ENCODE data around the gene PNKP.

Gene PNKP

GRCh38 chr19:49859682-49860335 lies 7.6 kb downstream of the PNKP start:
- Histone ChIP-seq H3K4me1 (ENCODE audit: control insufficient read depth, insufficient read depth, low read length, poor library complexity, severe bottlenecking) (no peaks in the 10 kb centered on the region), H3K36me3 (ENCODE audit: control insufficient read depth, insufficient read depth, low read length) (peaks cover 69% of the 10 kb centered on the region), H3K4me3 (ENCODE audit: insufficient read depth, low read depth, low read length, poor library complexity, severe bottlenecking) (no peak overlapping the region), H3K27ac (ENCODE audit: insufficient read depth, low read length, poor library complexity, severe bottlenecking) (no peak overlapping the region), H3K9me3 (ENCODE audit: control insufficient read depth, low read length) (no peaks in the 10 kb centered on the region), H3K27me3 (replicated peaks; ENCODE audit: control insufficient read depth, insufficient read depth, low read length, poor library complexity, severe bottlenecking) (no peaks in the 10 kb centered on the region)
- DNase-seq: no peak

DNA sequence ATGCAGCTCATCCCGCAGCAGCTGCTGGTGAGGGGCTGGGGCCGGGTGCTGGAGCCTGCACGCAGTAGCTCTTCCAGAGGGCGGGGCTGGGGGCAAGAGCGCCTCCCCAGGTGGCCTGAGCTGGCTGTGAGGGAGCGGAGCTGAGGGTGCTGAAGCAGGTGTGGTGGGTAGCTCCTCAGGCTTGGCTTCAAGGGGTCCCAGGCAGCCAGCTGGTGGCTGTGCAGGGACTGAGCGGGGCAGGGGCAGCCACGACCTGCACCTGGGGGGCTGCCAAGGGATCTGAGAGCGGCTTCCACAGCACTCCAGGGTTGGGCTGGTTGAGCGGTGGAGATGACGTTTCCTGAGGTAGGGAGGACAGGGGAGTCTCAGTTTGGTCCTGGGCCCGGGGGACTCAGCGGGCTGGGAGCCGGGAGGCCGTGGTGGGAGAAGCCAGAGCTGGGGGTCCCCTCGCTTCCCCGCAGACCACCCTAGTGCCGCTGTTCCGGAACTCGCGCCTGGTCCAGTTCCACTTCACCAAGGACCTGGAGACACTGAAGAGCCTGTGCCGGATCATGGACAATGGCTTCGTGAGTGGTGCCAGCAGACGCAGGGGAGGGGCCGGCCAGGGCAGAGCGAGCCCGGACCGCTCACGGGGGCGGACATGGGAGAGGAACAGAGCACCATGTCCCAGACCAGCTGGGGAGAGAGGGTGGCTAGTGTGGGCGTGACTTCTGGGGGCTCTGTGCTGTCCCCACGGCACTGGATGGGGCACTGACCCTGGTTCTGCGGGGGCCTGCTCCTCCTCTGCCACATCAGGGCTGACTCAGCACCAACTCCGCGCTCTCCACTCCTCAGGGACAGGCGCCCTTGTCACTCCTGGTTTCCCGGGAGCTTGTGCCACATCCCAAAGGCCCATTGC lies 9.0 kb downstream of the PNKP start:
- Histone ChIP-seq H3K4me1 (ENCODE audit: control insufficient read depth, insufficient read depth, low read length, poor library complexity, severe bottlenecking) (no peaks in the 10 kb centered on the region), H3K36me3 (ENCODE audit: control insufficient read depth, insufficient read depth, low read length) (peaks cover 59% of the 10 kb centered on the region), H3K9me3 (ENCODE audit: control insufficient read depth, low read length) (no peaks in the 10 kb centered on the region)

GRCh38 chr19:49857838-49858087 lies 9.6 kb downstream of the PNKP start:
- H3K27me3 ChIP-seq (replicated peaks; ENCODE audit: control insufficient read depth, insufficient read depth, low read length, poor library complexity, severe bottlenecking): no peaks in the 10 kb centered on the region
- no peak overlapping the region for H3K27ac ChIP-seq (ENCODE audit: insufficient read depth, low read length, poor library complexity, severe bottlenecking)
- no peaks in the 10 kb centered on the region for H3K4me1 ChIP-seq (ENCODE audit: control insufficient read depth, insufficient read depth, low read length, poor library complexity, severe bottlenecking)
- no peak for DNase-seq
- no peak overlapping the region for H3K4me3 ChIP-seq (ENCODE audit: insufficient read depth, low read depth, low read length, poor library complexity, severe bottlenecking)
- H3K36me3 ChIP-seq (ENCODE audit: control insufficient read depth, insufficient read depth, low read length): peaks cover 55% of the 10 kb centered on the region
- no peaks in the 10 kb centered on the region for H3K9me3 ChIP-seq (ENCODE audit: control insufficient read depth, low read length)

More for the DNA sequence above, 9.0 kb downstream of the PNKP start:
- DNase-seq: no peak
- H3K27me3 ChIP-seq (replicated peaks; ENCODE audit: control insufficient read depth, insufficient read depth, low read length, poor library complexity, severe bottlenecking): no peaks in the 10 kb centered on the region
- H3K27ac ChIP-seq (ENCODE audit: insufficient read depth, low read length, poor library complexity, severe bottlenecking): no peak overlapping the region
- H3K4me3 ChIP-seq (ENCODE audit: insufficient read depth, low read depth, low read length, poor library complexity, severe bottlenecking): no peak overlapping the region

GRCh38 chr19:49857061-49857837 lies 10.1 kb downstream of the PNKP start:
- Histone ChIP-seq H3K9me3 (ENCODE audit: control insufficient read depth, low read length) (no peaks in the 10 kb centered on the region), H3K36me3 (ENCODE audit: control insufficient read depth, insufficient read depth, low read length) (peaks cover 55% of the 10 kb centered on the region), H3K27me3 (replicated peaks; ENCODE audit: control insufficient read depth, insufficient read depth, low read length, poor library complexity, severe bottlenecking) (no peaks in the 10 kb centered on the region), H3K4me1 (ENCODE audit: control insufficient read depth, insufficient read depth, low read length, poor library complexity, severe bottlenecking) (no peaks in the 10 kb centered on the region), H3K27ac (ENCODE audit: insufficient read depth, low read length, poor library complexity, severe bottlenecking) (no peak overlapping the region), H3K4me3 (ENCODE audit: insufficient read depth, low read depth, low read length, poor library complexity, severe bottlenecking) (no peak overlapping the region)
- DNase-seq: no peak

DNA sequence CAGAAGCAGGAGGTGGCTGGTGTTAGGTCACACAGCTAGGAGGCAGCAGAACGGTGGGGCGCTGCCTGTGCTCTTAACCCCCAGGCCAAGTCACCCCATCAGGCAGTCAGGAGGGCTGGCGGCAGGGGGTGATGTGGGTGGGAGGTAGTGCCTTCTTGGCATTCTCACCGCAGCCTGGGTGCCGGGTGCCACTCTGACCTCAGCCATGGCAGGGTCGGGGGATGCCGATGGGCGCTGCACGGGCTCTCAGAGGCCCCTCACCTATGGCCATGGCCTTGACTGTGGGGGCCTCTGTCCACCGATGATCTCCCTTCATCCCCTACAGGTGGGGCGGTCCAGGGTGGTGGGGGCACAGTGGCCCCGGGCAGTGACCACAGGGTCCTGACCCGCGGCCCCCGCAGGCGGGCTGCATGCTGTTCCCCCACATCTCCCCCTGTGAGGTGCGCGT lies 10.8 kb downstream of the PNKP start:
- H3K36me3 ChIP-seq (ENCODE audit: control insufficient read depth, insufficient read depth, low read length): peaks cover 52% of the 10 kb centered on the region
- no peak for DNase-seq
- H3K4me3 ChIP-seq (ENCODE audit: insufficient read depth, low read depth, low read length, poor library complexity, severe bottlenecking): no peak overlapping the region
- no peaks in the 10 kb centered on the region for H3K27me3 ChIP-seq (replicated peaks; ENCODE audit: control insufficient read depth, insufficient read depth, low read length, poor library complexity, severe bottlenecking)
- H3K9me3 ChIP-seq (ENCODE audit: control insufficient read depth, low read length): no peaks in the 10 kb centered on the region
- no peak overlapping the region for H3K27ac ChIP-seq (ENCODE audit: insufficient read depth, low read length, poor library complexity, severe bottlenecking)
- H3K4me1 ChIP-seq (ENCODE audit: control insufficient read depth, insufficient read depth, low read length, poor library complexity, severe bottlenecking): peaks cover 3% of the 10 kb centered on the region

DNA sequence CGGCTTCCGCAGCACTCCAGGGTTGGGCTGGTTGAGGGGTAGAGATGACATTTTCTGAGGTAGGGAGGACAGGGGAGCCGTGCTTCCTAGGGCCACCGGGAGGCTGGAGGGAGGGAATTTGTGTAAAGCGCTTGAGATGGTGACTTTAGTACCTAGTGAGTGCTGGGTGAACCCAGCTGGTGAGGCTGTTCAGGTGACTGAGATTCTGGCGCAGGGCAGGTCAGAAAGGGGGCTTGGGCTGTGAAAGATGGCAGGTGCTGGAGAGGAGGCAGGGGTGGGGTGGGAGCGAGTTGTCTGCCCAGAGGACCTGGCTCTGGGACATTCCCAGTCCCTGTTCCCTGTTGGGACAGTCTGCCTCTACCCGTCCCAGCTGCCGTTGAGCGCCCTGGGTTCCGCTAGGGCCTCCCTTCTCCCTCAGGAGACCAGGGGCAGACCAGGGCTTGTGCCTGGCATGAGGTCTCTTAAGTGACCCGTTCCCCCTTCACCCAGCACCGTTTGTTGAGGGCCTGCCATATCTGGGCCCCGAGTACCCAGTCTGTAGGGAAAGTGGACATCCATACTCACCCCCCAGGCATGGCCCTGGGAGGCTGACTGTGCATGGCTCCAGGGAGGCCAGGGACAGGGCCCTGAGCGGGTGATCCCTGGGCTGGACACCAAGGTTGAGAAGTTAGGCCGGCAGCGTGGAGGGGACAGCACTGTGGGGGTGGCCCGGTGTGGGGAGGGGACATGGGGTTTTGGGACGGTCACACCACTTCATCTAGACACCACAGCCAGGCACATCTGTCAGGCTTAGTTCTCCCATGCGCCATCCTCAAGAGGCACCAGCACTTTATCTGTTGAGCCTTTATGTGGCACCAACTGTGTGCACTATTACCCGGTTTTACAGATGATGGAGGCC lies 11.5 kb downstream of the PNKP start:
- Histone ChIP-seq H3K4me3 (ENCODE audit: insufficient read depth, low read depth, low read length, poor library complexity, severe bottlenecking) (no peak overlapping the region), H3K9me3 (ENCODE audit: control insufficient read depth, low read length) (no peaks in the 10 kb centered on the region), H3K27ac (ENCODE audit: insufficient read depth, low read length, poor library complexity, severe bottlenecking) (no peak overlapping the region), H3K27me3 (replicated peaks; ENCODE audit: control insufficient read depth, insufficient read depth, low read length, poor library complexity, severe bottlenecking) (no peaks in the 10 kb centered on the region), H3K36me3 (ENCODE audit: control insufficient read depth, insufficient read depth, low read length) (peaks cover 47% of the 10 kb centered on the region), H3K4me1 (ENCODE audit: control insufficient read depth, insufficient read depth, low read length, poor library complexity, severe bottlenecking) (peaks cover 3% of the 10 kb centered on the region)
- no peak for DNase-seq

DNA sequence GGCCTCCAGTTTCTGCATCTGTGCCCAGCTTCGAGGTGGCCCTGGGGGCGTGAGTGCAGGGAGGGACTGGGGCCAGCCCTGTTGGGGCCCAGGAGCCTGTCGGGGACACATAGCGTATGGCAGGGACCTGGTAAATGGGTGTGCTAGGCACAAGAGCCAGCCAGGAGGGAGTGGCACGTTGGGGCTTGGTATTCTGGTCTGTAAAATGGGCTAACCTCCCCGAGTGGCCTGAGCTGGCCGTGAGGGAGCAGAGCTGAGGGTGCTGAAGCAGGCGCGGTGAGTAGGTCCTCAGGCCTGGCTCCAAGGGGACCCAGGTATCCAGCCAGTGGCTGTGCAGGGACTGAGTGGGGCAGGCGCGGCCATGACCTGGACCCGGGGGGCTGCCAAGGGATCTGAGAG lies 12.1 kb downstream of the PNKP start:
- Histone ChIP-seq H3K4me3 (ENCODE audit: insufficient read depth, low read depth, low read length, poor library complexity, severe bottlenecking) (no peak overlapping the region), H3K36me3 (ENCODE audit: control insufficient read depth, insufficient read depth, low read length) (peaks cover 40% of the 10 kb centered on the region), H3K27ac (ENCODE audit: insufficient read depth, low read length, poor library complexity, severe bottlenecking) (no peak overlapping the region), H3K4me1 (ENCODE audit: control insufficient read depth, insufficient read depth, low read length, poor library complexity, severe bottlenecking) (peaks cover 3% of the 10 kb centered on the region), H3K27me3 (replicated peaks; ENCODE audit: control insufficient read depth, insufficient read depth, low read length, poor library complexity, severe bottlenecking) (no peaks in the 10 kb centered on the region), H3K9me3 (ENCODE audit: control insufficient read depth, low read length) (no peaks in the 10 kb centered on the region)
- DNase-seq: no peak

GRCh38 chr19:49854378-49855263 lies 12.8 kb downstream of the PNKP start:
- H3K36me3 ChIP-seq (ENCODE audit: control insufficient read depth, insufficient read depth, low read length): peaks cover 34% of the 10 kb centered on the region
- H3K4me3 ChIP-seq (ENCODE audit: insufficient read depth, low read depth, low read length, poor library complexity, severe bottlenecking): no peak overlapping the region
- peaks cover 3% of the 10 kb centered on the region for H3K4me1 ChIP-seq (ENCODE audit: control insufficient read depth, insufficient read depth, low read length, poor library complexity, severe bottlenecking)
- no peaks in the 10 kb centered on the region for H3K27me3 ChIP-seq (replicated peaks; ENCODE audit: control insufficient read depth, insufficient read depth, low read length, poor library complexity, severe bottlenecking)
- H3K9me3 ChIP-seq (ENCODE audit: control insufficient read depth, low read length): no peaks in the 10 kb centered on the region
- no peak overlapping the region for H3K27ac ChIP-seq (ENCODE audit: insufficient read depth, low read length, poor library complexity, severe bottlenecking)
- no peak for DNase-seq
